Naive thymus-derived CD4-positive, alpha-beta T cell (primary cell): ENCODE measurements around the gene NCOR2. TPM values are rescaled to one million over a fixed set of nuclear protein-coding genes. Genes with fewer than 3 reads are reported as not detected.
A peak's percentile ranks its signal among the peaks of the same experiment; 100 is the strongest.

Experiments used
- ATAC-seq: fragments of 150-1000 bp; cut with Tn5 transposase; 2 replicates; pipeline ENCODE4 v1.10.0; 2021; ENCODE audit warnings: mild to moderate bottlenecking, moderate library complexity
- CTCF ChIA-PET: fragments of 350-600 bp; sonication (Branson Sonifier 250); formaldehyde crosslinking; loops from one replicate; lab custom pipeline; 2021; ENCODE audit warnings: antibody characterized with exemption; lab: Charles Lee
- POLR2A ChIA-PET: fragments of 350-600 bp; sonication (Branson Sonifier 250); formaldehyde crosslinking; loops from one replicate; lab custom pipeline; 2021; ENCODE audit warnings: antibody characterized with exemption, inconsistent platforms; lab: Charles Lee
- DNase-seq, 9 donors: peaks; one replicate each; pipeline versions ENCODE4 v3.0.0 to v3.0.0-alpha.2; 2020 to 2022; ENCODE audit warnings: mixed read lengths in 1 of 9
- H3K27ac ChIP-seq: one replicate; pipeline ENCODE4 v1.7.0; 2013; ENCODE audit warnings: mild to moderate bottlenecking, low read depth, low read length, moderate library complexity
- H3K27me3 ChIP-seq, 2 donors: one replicate each; pipeline ENCODE4 v1.7.0; 2013; ENCODE audit warnings: low read length in 2 of 2, mild to moderate bottlenecking in 2 of 2, moderate library complexity in 2 of 2; ENCODE audit not compliant: control insufficient read depth in 2 of 2, insufficient read depth in 2 of 2
- H3K36me3 ChIP-seq, 3 experiments: 1 replicate in 2 of 3; 2 replicates in 1 of 3; pipeline ENCODE4 v1.7.0; 2013; ENCODE audit warnings: low read length in 3 of 3, mild to moderate bottlenecking in 3 of 3, moderate library complexity in 1 of 3; ENCODE audit not compliant: insufficient read depth in 3 of 3, control insufficient read depth in 2 of 3
- H3K4me1 ChIP-seq, 2 donors: one replicate each; pipeline ENCODE4 v1.7.0; 2013; ENCODE audit warnings: low read length in 2 of 2, mild to moderate bottlenecking in 2 of 2, moderate library complexity in 1 of 2; ENCODE audit not compliant: control insufficient read depth in 2 of 2, insufficient read depth in 2 of 2
- H3K4me3 ChIP-seq: 2 replicates; pipeline ENCODE4 v1.7.0; 2013; ENCODE audit warnings: mild to moderate bottlenecking, low read length
- H3K9me3 ChIP-seq, 3 experiments: 1 replicate in 2 of 3; 2 replicates in 1 of 3; pipeline ENCODE4 v1.7.0; 2013; ENCODE audit warnings: low read length in 3 of 3; ENCODE audit not compliant: control insufficient read depth in 2 of 3
- H3K27ac Mint-ChIP-seq, 9 donors: one replicate each; pipeline ENCODE4 v1.8.0; 2020 to 2022; ENCODE audit warnings: mixed read lengths in 9 of 9, mild to moderate bottlenecking in 8 of 9, moderate library complexity in 5 of 9, inconsistent platforms in 2 of 9
- H3K27me3 Mint-ChIP-seq, 5 donors: one replicate each; pipeline ENCODE4 v1.8.0; 2021 to 2022; ENCODE audit warnings: mixed read lengths in 5 of 5, mild to moderate bottlenecking in 1 of 5
- H3K36me3 Mint-ChIP-seq, 5 donors: one replicate each; pipeline ENCODE4 v1.8.0; 2020 to 2022; ENCODE audit warnings: mixed read lengths in 5 of 5, mild to moderate bottlenecking in 3 of 5, inconsistent platforms in 1 of 5
- H3K4me1 Mint-ChIP-seq, 7 donors: one replicate each; pipeline ENCODE4 v1.8.0; 2020 to 2022; ENCODE audit warnings: mixed read lengths in 7 of 7, mild to moderate bottlenecking in 3 of 7, inconsistent platforms in 1 of 7
- H3K4me3 Mint-ChIP-seq, 10 donors: one replicate each; pipeline ENCODE4 v1.8.0; 2020 to 2022; ENCODE audit warnings: mild to moderate bottlenecking in 10 of 10, mixed read lengths in 10 of 10, moderate library complexity in 6 of 10, inconsistent platforms in 2 of 10
- H3K9me3 Mint-ChIP-seq, 11 donors: one replicate each; pipeline ENCODE4 v1.8.0; 2020 to 2022; ENCODE audit warnings: mixed read lengths in 11 of 11, mild to moderate bottlenecking in 4 of 11, inconsistent platforms in 1 of 11, moderate library complexity in 1 of 11
- intact Hi-C, 2 donors: fragments of 100-400 bp; cut with micrococcal nuclease; formaldehyde crosslinking; loops; one replicate each; pipeline ENCODE4 v1.15.1; 2023
- polyA plus RNA-seq, 2 donors: library from polyadenylated mRNA; unstranded; fragments of 300-500 nt; fragmentation: Illumina TruSeq; gene quantifications; one replicate each; pipeline ENCODE4 v1.2.3, GENCODE V29; 2021
- total RNA-seq, 6 experiments: library from RNA in 5 of 6; stranded (reverse) in 5 of 6; gene quantifications; 1 replicate in 5 of 6; 2 replicates in 1 of 6; pipeline ENCODE4 v1.2.3 and lab custom pipeline; 2021 to 2026

The NCOR2 gene
- total RNA-seq: 100 to 1,000 TPM; 101 to 194 (median 112) TPM
- 10 to 100 TPM in 1 of 2 donors, 1 to 10 TPM in 1; 5.3 to 17.3 TPM for polyA plus RNA-seq
- total RNA-seq (lab: John Stamatoyannopoulos, UW): 91.4 reads per million, percentile 83 among the genes with 10 or more reads in this experiment

GRCh38 chr12:124566997-124567672 is at the start of gene NCOR2:
NCOR2 (minus strand) TSS chr12:124567612; CDS start chr12:124495251, 72,361 bp downstream.
- H3K4me3 ChIP-seq: peak within 1 kb of the TSS; percentile 86
- POLR2A ChIA-PET: interaction anchor here (1.5 kb wide), 1 partner anchor 43 kb away, joined by 4 read pairs; no protein-coding TSS in a partner anchor

GRCh38 chr12:124616394-124617221 is 49.2 kb upstream of the NCOR2 start:
- H3K9me3 ChIP-seq: no peaks in the 10 kb centered on the region
- Mint-ChIP-seq H3K9me3 (peaks cover 0 to 8% (median 2%) of the 10 kb centered on the region in 11 donors), H3K4me1 (peaks cover 0 to 10% (median 9%) of the 10 kb centered on the region in 7 donors), H3K27me3 (peaks cover 0 to 3% (median 0%) of the 10 kb centered on the region in 5 donors), H3K36me3 (peaks cover 0 to 4% (median 0%) of the 10 kb centered on the region in 5 donors), H3K4me3 (no peak overlapping the region), H3K27ac (no peak overlapping the region)
- POLR2A ChIA-PET: no interaction called here
- CTCF ChIA-PET: no interaction called here
- H3K27me3 ChIP-seq: no peaks in the 10 kb centered on the region
- H3K4me3 ChIP-seq: no peak overlapping the region
- DNase-seq (no peak), ATAC-seq (peak; percentile 54)
- no peak overlapping the region for H3K27ac ChIP-seq
- H3K36me3 ChIP-seq: no peaks in the 10 kb centered on the region
- H3K4me1 ChIP-seq: no peaks in the 10 kb centered on the region
- intact Hi-C loops: no loop called here

More at GRCh38 chr12:124566997-124567672, at the start of gene NCOR2:
- DNase-seq (peak; percentile 38 to 66 (median 56)), ATAC-seq (peak; percentile 46)
- H3K9me3 Mint-ChIP-seq: no peaks in the 10 kb centered on the region
- H3K27ac Mint-ChIP-seq: peak within 1 kb of the TSS; percentile 75 to 95 (median 88)
- peak within 1 kb of the TSS; percentile 84 to 96 (median 94) for H3K4me3 Mint-ChIP-seq
- Histone ChIP-seq H3K36me3 (peaks cover 0 to 7% (median 0%) of the 10 kb centered on the region in 3 experiments), H3K27me3 (no peaks in the 10 kb centered on the region), H3K4me1 (peaks cover 6 to 15% of the 10 kb centered on the region in 2 donors), H3K9me3 (no peaks in the 10 kb centered on the region), H3K27ac (peak within 1 kb of the TSS; percentile 85)
- intact Hi-C loops: loop anchor here (1.0 to 5.0 kb wide), 20 partner anchors 22 to 1600 kb away; partner anchors contain the start of genes ABCB9 (in 1 of the 2), ATP6V0A2 (in 1 of the 2), BRI3BP (in 1 of the 2) and DHX37 (in 1 of the 2)
- H3K27me3 Mint-ChIP-seq: no peaks in the 10 kb centered on the region
- H3K36me3 Mint-ChIP-seq: no peaks in the 10 kb centered on the region
- peaks cover 6 to 54% (median 30%) of the 10 kb centered on the region in 7 donors for H3K4me1 Mint-ChIP-seq
- CTCF ChIA-PET: no interaction called here

GRCh38 chr12:124614512-124615292 is 47.3 kb upstream of the NCOR2 start:
- no peaks in the 10 kb centered on the region for H3K9me3 ChIP-seq
- Mint-ChIP-seq H3K9me3 (peaks cover 0 to 8% (median 2%) of the 10 kb centered on the region in 11 donors), H3K4me3 (no peak overlapping the region), H3K27ac (no peak overlapping the region), H3K4me1 (peaks cover 1 to 25% (median 19%) of the 10 kb centered on the region in 7 donors), H3K36me3 (peaks cover 0 to 4% (median 0%) of the 10 kb centered on the region in 5 donors), H3K27me3 (peaks cover 0 to 3% (median 0%) of the 10 kb centered on the region in 5 donors)
- intact Hi-C loops: no loop called here
- ATAC-seq (no peak), DNase-seq (no peak)
- peaks cover 5 to 10% of the 10 kb centered on the region in 2 donors for H3K4me1 ChIP-seq
- no peaks in the 10 kb centered on the region for H3K36me3 ChIP-seq
- CTCF ChIA-PET: no interaction called here
- POLR2A ChIA-PET: interaction anchor here (1.1 kb wide), 1 partner anchor 48 kb away, joined by 3 read pairs; no protein-coding TSS in a partner anchor
- H3K27me3 ChIP-seq: no peaks in the 10 kb centered on the region
- H3K4me3 ChIP-seq: no peak overlapping the region
- H3K27ac ChIP-seq: no peak overlapping the region

GRCh38 chr12:124613151-124613585 is 45.8 kb upstream of the NCOR2 start:
- Histone ChIP-seq H3K36me3 (no peaks in the 10 kb centered on the region), H3K27ac (no peak overlapping the region), H3K9me3 (no peaks in the 10 kb centered on the region), H3K4me3 (no peak overlapping the region), H3K4me1 (peaks cover 20 to 24% of the 10 kb centered on the region in 2 donors), H3K27me3 (no peaks in the 10 kb centered on the region)
- POLR2A ChIA-PET: no interaction called here
- no peak overlapping the region for H3K4me3 Mint-ChIP-seq
- ATAC-seq (no peak), DNase-seq (no peak)
- intact Hi-C loops: no loop called here
- CTCF ChIA-PET: no interaction called here
- peaks cover 0 to 4% (median 0%) of the 10 kb centered on the region in 5 donors for H3K36me3 Mint-ChIP-seq
- H3K27ac Mint-ChIP-seq: peak overlapping the region in 4 of 9 donors; percentile 0 to 64 (median 40)
- H3K4me1 Mint-ChIP-seq: peaks cover 17 to 40% (median 35%) of the 10 kb centered on the region in 7 donors
- peaks cover 0 to 8% (median 0%) of the 10 kb centered on the region in 11 donors for H3K9me3 Mint-ChIP-seq
- H3K27me3 Mint-ChIP-seq: peaks cover 0 to 13% (median 0%) of the 10 kb centered on the region in 5 donors

- H3K4me3 ChIP-seq: no peak overlapping the region
- peaks cover 18 to 49% (median 43%) of the 10 kb centered on the region in 7 donors for H3K4me1 Mint-ChIP-seq
- H3K27me3 Mint-ChIP-seq: peaks cover 0 to 18% (median 0%) of the 10 kb centered on the region in 5 donors
- intact Hi-C loops: no loop called here
- ChIA-PET CTCF (no interaction called here), POLR2A (no interaction called here)
- H3K9me3 ChIP-seq: no peaks in the 10 kb centered on the region
- ATAC-seq: no peak
- no peak for DNase-seq
- no peaks in the 10 kb centered on the region for H3K36me3 ChIP-seq
- peaks cover 0 to 8% (median 1%) of the 10 kb centered on the region in 11 donors for H3K9me3 Mint-ChIP-seq
- no peak overlapping the region for H3K27ac ChIP-seq
- peak overlapping the region in 1 of 9 donors; percentile 17 for H3K27ac Mint-ChIP-seq
- peaks cover 0 to 4% (median 0%) of the 10 kb centered on the region in 5 donors for H3K36me3 Mint-ChIP-seq
- no peaks in the 10 kb centered on the region for H3K27me3 ChIP-seq
- no peak overlapping the region for H3K4me3 Mint-ChIP-seq
- peaks cover 23 to 31% of the 10 kb centered on the region in 2 donors for H3K4me1 ChIP-seq
These were observed 44.9 kb upstream of the NCOR2 start for GRCh38 chr12:124612410-124612680.
